Measurements from ENCODE around the gene MBD5. TPM values are rescaled to one million over a fixed set of nuclear protein-coding genes. Genes with fewer than 3 reads are reported as not detected.

Gene MBD5
- total RNA-seq, 1 donor from 2014 or later: 44.9 TPM

DNA sequence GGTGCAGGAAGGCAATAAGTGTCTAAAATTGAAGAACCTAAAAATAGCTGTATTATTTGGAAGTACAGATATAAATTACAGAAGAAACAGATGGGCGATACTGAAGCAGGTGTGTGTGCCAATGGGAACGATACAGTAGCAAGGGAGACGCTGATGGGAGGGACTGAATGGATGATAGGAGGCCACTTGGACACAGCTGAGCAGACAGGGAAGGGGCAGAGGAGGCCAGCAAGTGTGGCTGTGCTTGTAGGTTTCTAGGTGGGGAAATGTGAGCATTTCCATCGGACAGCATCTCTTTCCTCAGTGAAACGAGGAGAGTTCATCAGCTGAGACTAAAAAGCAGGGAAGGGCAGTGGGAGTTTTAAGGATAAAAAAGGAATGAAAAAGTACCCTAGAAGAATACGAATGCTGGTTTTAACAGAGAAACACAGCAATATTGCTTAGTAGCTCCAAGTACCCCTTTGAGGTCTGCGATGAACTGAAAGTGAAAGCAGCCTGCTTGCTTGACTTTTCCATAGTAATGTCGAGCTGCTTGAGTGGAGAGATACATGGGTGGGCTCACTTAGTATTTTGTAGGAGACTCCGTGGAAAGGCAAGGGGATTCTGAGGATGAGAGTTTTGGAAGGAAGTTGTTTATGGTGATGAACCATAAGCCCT is 531.9 kb downstream of the MBD5 start:
- no peak overlapping the region for H3K4me3 Mint-ChIP-seq (ENCODE audit: unreplicated experiment)
- no peak for DNase-seq (ENCODE audit: extremely low spot score, unreplicated experiment)

GRCh38 chr2:148553332-148553887 is 532.5 kb downstream of the MBD5 start:
- Mint-ChIP-seq H3K36me3 (ENCODE audit: unreplicated experiment) (no peaks in the 10 kb centered on the region), H3K4me1 (ENCODE audit: unreplicated experiment) (no peaks in the 10 kb centered on the region), H3K9me3 (ENCODE audit: unreplicated experiment) (no peaks in the 10 kb centered on the region), H3K27me3 (ENCODE audit: unreplicated experiment) (no peaks in the 10 kb centered on the region), H3K27ac (ENCODE audit: unreplicated experiment) (no peak overlapping the region), H3K4me3 (ENCODE audit: unreplicated experiment) (no peak overlapping the region)
- no peak for DNase-seq (ENCODE audit: extremely low spot score, unreplicated experiment)
- no peak for TF ChIP-seq CTCF (IDR thresholded peaks at IDR 0.05)

More for the DNA sequence above, 531.9 kb downstream of the MBD5 start:
- Mint-ChIP-seq H3K27me3 (ENCODE audit: unreplicated experiment) (no peaks in the 10 kb centered on the region), H3K9me3 (ENCODE audit: unreplicated experiment) (no peaks in the 10 kb centered on the region), H3K36me3 (ENCODE audit: unreplicated experiment) (no peaks in the 10 kb centered on the region), H3K27ac (ENCODE audit: unreplicated experiment) (no peak overlapping the region), H3K4me1 (ENCODE audit: unreplicated experiment) (no peaks in the 10 kb centered on the region)
- TF ChIP-seq CTCF (IDR thresholded peaks at IDR 0.05): no peak

DNA sequence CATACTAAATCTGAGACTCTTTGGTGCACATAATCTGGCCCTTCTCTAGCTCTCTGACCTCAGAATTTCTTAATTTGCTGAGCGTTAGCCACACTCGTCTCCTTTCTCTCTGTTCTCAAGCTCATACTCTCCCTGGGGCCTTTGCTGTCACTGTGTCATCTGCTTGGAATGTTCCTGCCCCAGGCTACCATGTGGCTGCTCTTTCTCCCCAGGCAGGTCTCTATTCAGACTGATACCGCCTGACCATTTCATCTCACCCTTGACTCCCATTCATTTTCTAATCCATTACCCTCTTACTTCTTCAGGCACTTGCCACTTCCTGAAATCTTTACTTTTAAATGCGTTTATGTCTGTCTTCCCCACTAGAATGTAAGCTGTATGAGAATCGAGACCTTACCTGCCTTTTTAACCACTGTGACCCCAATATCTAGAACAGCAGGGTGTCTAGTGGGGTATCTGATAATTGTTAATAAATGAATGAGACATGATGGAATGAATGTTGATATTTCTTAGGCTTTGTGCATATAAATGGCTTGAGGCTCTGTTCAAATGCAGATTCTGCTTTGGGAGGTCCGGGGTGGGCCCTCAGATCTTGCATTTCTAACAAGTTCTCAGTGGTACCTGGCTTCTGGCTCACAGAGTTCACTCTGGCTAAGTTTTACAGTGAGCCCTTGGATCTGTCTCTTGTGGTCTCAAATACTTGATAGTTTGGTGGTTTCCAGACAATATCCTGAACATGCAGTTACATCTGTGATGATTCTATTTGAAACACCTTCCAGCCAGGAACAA is 533.8 kb downstream of the MBD5 start:
- Mint-ChIP-seq H3K27me3 (ENCODE audit: unreplicated experiment) (no peaks in the 10 kb centered on the region), H3K27ac (ENCODE audit: unreplicated experiment) (no peak overlapping the region), H3K9me3 (ENCODE audit: unreplicated experiment) (no peaks in the 10 kb centered on the region), H3K36me3 (ENCODE audit: unreplicated experiment) (no peaks in the 10 kb centered on the region), H3K4me1 (ENCODE audit: unreplicated experiment) (no peaks in the 10 kb centered on the region), H3K4me3 (ENCODE audit: unreplicated experiment) (no peak overlapping the region)
- DNase-seq (ENCODE audit: extremely low spot score, unreplicated experiment): no peak
- no peak for TF ChIP-seq CTCF (IDR thresholded peaks at IDR 0.05)

DNA sequence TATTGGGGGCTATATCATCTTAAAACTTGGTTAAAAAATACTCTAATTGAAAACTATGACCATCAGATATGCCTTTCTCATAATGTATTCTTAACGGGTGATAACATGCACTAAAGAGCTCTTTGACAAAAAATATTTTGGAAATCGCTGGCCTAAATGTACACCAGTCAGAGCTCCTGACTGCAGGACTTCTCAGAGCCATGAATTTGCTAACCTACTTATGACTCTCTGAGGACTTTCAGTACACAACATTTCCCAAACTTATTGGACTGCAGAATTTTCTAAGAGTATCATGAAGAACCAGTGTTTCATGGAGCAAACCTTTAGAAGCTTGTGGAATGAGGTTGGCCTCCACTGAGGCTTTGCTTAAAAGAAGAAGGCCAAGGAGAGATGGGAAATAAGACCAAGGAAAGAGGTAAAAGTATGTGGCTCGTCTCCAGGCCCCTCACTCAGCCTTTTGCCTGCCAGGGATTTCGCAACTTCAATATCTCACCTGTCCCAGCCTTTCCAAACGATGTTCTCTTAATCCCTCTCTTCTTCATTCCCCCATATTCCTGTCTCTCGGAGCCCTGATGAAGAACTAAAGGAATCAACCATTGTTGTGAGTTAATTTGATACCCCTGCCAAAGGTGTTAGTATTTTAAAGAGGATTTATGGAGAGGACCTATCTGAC is 534.9 kb downstream of the MBD5 start:
- Mint-ChIP-seq H3K27me3 (ENCODE audit: unreplicated experiment) (no peaks in the 10 kb centered on the region), H3K27ac (ENCODE audit: unreplicated experiment) (no peak overlapping the region), H3K4me3 (ENCODE audit: unreplicated experiment) (no peak overlapping the region)

More for the DNA sequence above, 534.9 kb downstream of the MBD5 start:
- DNase-seq (ENCODE audit: extremely low spot score, unreplicated experiment): no peak
- Mint-ChIP-seq H3K9me3 (ENCODE audit: unreplicated experiment) (no peaks in the 10 kb centered on the region), H3K36me3 (ENCODE audit: unreplicated experiment) (no peaks in the 10 kb centered on the region), H3K4me1 (ENCODE audit: unreplicated experiment) (no peaks in the 10 kb centered on the region)
- TF ChIP-seq CTCF (IDR thresholded peaks at IDR 0.05): no peak

Data from osteocyte (in vitro differentiated cells).